Spleen (tissue), 11 donors: ENCODE measurements around the gene RSPRY1. TPM values are rescaled to one million over a fixed set of nuclear protein-coding genes. Genes with fewer than 3 reads are reported as not detected.
A peak's percentile ranks its signal among the peaks of the same experiment; 100 is the strongest.

Experiments used
- DNase-seq: peaks from one replicate; pipeline ENCODE4 v3.0.0-alpha.2; 2020
- H3K27ac ChIP-seq, 8 donors: fragments of 200-600 bp; sonication (generic) in 7 of 8; 1 replicate in 4 of 8; 2 replicates in 4 of 8; pipeline versions ENCODE4 v1.5.0 to v1.8.0; 2016 to 2021; ENCODE audit warnings: inconsistent platforms in 4 of 8, mild to moderate bottlenecking in 4 of 8, moderate library complexity in 1 of 8
- H3K27me3 ChIP-seq, 7 donors: fragments of 200-600 bp; sonication (generic) in 6 of 7; replicated peaks in 1 of 7; 1 replicate in 4 of 7; 2 replicates in 3 of 7; pipeline versions ENCODE4 v1.5.0 to v1.8.0; 2016 to 2021; ENCODE audit warnings: inconsistent platforms in 3 of 7, mild to moderate bottlenecking in 1 of 7
- H3K36me3 ChIP-seq, 6 donors: fragments of 200-600 bp; sonication (generic) in 5 of 6; 1 replicate in 4 of 6; 2 replicates in 2 of 6; pipeline versions ENCODE4 v1.5.0 to v1.8.0; 2016 to 2021; ENCODE audit warnings: inconsistent platforms in 2 of 6
- H3K4me1 ChIP-seq, 6 donors: fragments of 200-600 bp; sonication (generic) in 5 of 6; 1 replicate in 3 of 6; 2 replicates in 3 of 6; pipeline versions ENCODE4 v1.5.0 to v1.8.0; 2016 to 2021; ENCODE audit warnings: inconsistent platforms in 3 of 6
- H3K4me3 ChIP-seq, 8 donors: fragments of 200-600 bp; sonication (generic) in 7 of 8; 1 replicate in 4 of 8; 2 replicates in 4 of 8; pipeline versions ENCODE4 v1.5.0 to v1.8.0; 2016 to 2021; ENCODE audit warnings: inconsistent platforms in 4 of 8, mild to moderate bottlenecking in 4 of 8, moderate library complexity in 2 of 8
- H3K9me3 ChIP-seq, 8 donors: fragments of 200-600 bp; sonication (generic) in 7 of 8; 1 replicate in 4 of 8; 2 replicates in 4 of 8; pipeline versions ENCODE4 v1.5.0 to v1.8.0; 2016 to 2021; ENCODE audit warnings: inconsistent platforms in 4 of 8
- POLR2A ChIP-seq, 3 donors: fragments of 450-650 bp; IDR thresholded peaks; one replicate each; pipeline ENCODE4 v1.5.1; 2017; ENCODE audit warnings: antibody characterized with exemption in 3 of 3, mild to moderate bottlenecking in 1 of 3
- POLR2AphosphoS5 ChIP-seq, 3 donors: sonication (generic); formaldehyde crosslinking; IDR thresholded peaks; one replicate each; pipeline ENCODE4 v1.5.1; 2017; ENCODE audit warnings: antibody characterized with exemption in 3 of 3
- WGBS, 5 donors: extraction: QIAGEN DNeasy Blood & Tissue Kit in 3 of 5; methylation state at CpG; one replicate each; pipeline versions ENCODE4 v1.1.5 to v1.1.7; 2013 to 2018; 5-methylcytosine and 5-hydroxymethylcytosine counted together
- intact Hi-C: fragments of 100-400 bp; cut with DNase I; formaldehyde crosslinking; loops from one replicate; pipeline ENCODE4 v1.15.0; 2023; ENCODE audit warnings: low total_unique reads
- polyA plus RNA-seq, 3 donors: library from polyadenylated mRNA; stranded (reverse); fragments of 200-250 nt; gene quantifications; one replicate each; pipeline ENCODE4 v1.2.1, GENCODE V29; 2013
- total RNA-seq, 7 donors: library from RNA; depleted of rRNA in 3 of 7; stranded (reverse); fragments of >200 nt in 3 of 7; fragmentation: NEBNext Ultra II Directional in 4 of 7; extraction: Animal tissue kit (Norgen Biotek cat#: 25700) in 4 of 7; gene quantifications; one replicate each; pipeline versions ENCODE4 v1.1.0 to v1.2.1, GENCODE V29; 2016 to 2021
- TF ChIP-seq, protein P1 (sequence below), 11 experiments: fragments of 200-600 bp in 7 of 11; fragments of 450-650 bp in 4 of 11; sonication (generic) in 4 of 11; IDR thresholded peaks in 8 of 11; conservative IDR thresholded peaks in 3 of 11; 1 replicate in 7 of 11; 2 replicates in 4 of 11; pipeline versions ENCODE4 v1.4.0 to v1.8.0; 2016 to 2021; ENCODE audit warnings: antibody characterized with exemption in 11 of 11, inconsistent platforms in 4 of 11, mild to moderate bottlenecking in 1 of 11
- donor health status: healthy with polysubstance abuse.
- donor health status: DM: no; HTN: no; CAD: no; lungs with moderate emphysema.
- donor health status: DM: no; HTN: no; CAD: no.
- donor health status: Bipolar disorder and iron deficiency.
- donor health status: healthy.
- donor health status: DM: no; HTN: no; CAD: no.
- donor health status: DM: yes; HTN: yes; CAD: no.

RSPRY1 gene
- total and polyA plus RNA-seq, 10 donors: 7.3 to 38.8 (median 29.4) TPM

DNA sequence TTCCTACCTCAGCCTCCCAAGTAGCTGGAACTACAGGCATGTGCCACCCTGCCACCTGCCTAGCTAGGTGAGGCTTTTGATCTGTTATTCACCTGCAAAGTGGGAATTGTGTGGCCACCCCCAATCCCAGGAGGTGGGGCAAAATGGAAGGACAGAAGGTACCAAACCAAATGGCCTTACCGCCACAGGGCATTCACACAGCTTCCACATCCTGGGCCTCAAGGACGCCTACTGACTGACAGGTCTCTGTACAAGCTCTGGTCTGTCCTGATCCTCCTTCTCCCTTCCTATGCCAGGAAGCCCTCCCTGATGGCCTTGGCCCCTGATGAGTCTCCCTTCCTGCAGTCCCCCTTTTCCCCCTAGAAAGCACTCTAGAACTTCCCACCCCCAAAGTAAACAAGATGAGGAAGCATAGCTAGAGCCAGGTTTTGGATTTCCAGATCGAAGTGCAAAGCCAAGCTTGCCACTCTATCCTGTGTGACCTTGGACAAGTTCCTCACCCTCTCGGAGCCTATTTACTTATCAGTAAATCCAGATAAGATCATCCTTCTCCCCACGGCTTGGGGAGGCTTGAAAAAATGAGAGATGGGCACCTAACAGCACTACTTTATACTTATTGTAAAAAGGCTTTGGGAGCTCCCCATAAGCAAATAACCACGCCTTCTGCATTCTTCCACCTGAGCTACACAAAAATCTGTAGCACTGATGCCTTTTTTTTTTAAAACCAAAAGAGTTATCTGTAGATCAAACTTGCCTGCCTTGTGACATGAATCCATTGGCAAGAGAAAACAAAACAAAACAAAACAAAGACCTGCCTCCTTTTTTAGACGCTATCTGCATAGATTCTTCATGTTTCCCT lies 93.9 kb downstream of the RSPRY1 start:
- H3K27ac ChIP-seq: peak overlapping the region; percentile 35 to 79 (median 62)
- H3K4me3 ChIP-seq: no peak overlapping the region
- DNase-seq: no peak
- peaks cover 9 to 87% (median 43%) of the 10 kb centered on the region in 6 donors for H3K4me1 ChIP-seq
- no peaks in the 10 kb centered on the region for H3K9me3 ChIP-seq
- H3K36me3 ChIP-seq: no peaks in the 10 kb centered on the region
- intact Hi-C loops: no loop called here
- 52 to 71% (median 56%) methylated on average over 7 of the region's 7 CpGs for WGBS, 5 donors
- TF ChIP-seq POLR2AphosphoS5 (IDR thresholded peaks at IDR 0.05): peak in 2 of 3 donors; percentile 58 to 60
- TF ChIP-seq, protein P1, sequence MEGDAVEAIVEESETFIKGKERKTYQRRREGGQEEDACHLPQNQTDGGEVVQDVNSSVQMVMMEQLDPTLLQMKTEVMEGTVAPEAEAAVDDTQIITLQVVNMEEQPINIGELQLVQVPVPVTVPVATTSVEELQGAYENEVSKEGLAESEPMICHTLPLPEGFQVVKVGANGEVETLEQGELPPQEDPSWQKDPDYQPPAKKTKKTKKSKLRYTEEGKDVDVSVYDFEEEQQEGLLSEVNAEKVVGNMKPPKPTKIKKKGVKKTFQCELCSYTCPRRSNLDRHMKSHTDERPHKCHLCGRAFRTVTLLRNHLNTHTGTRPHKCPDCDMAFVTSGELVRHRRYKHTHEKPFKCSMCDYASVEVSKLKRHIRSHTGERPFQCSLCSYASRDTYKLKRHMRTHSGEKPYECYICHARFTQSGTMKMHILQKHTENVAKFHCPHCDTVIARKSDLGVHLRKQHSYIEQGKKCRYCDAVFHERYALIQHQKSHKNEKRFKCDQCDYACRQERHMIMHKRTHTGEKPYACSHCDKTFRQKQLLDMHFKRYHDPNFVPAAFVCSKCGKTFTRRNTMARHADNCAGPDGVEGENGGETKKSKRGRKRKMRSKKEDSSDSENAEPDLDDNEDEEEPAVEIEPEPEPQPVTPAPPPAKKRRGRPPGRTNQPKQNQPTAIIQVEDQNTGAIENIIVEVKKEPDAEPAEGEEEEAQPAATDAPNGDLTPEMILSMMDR (IDR thresholded peaks at IDR 0.05 in 8 of 11, conservative IDR thresholded peaks at IDR 0.05 in 3 of 11): no peak
- peaks cover 0 to 35% (median 20%) of the 10 kb centered on the region in 7 donors for H3K27me3 ChIP-seq

DNA sequence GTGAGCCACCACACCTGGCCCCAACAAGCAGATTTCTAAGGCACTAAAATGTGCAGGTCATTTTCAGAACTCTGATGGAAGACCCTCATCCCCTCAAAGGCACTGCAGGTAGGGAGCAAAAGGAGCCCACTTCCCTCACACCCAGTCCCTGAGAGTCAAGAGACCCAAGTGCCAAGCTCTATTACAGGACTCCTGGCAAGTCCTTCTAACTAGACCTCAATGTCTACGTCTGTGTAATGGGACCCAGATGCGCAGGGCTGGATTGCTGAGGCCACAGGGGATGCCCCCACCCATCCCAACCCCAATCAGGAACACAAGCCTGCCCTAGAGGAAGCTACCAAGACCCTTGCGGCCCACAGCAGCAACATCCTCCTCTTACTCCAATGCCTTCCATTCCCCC lies 95.7 kb downstream of the RSPRY1 start:
- Histone ChIP-seq H3K27ac (peak overlapping the region in 3 of 8 donors; percentile 14 to 72 (median 65)), H3K4me1 (peaks cover 9 to 75% (median 38%) of the 10 kb centered on the region in 6 donors), H3K4me3 (no peak overlapping the region), H3K36me3 (no peaks in the 10 kb centered on the region), H3K27me3 (peaks cover 0 to 42% (median 20%) of the 10 kb centered on the region in 7 donors), H3K9me3 (no peaks in the 10 kb centered on the region)
- WGBS, 5 donors: 90 to 97% (median 92%) methylated on average over 3 of the region's 3 CpGs
- DNase-seq: no peak
- TF ChIP-seq POLR2AphosphoS5 (IDR thresholded peaks at IDR 0.05) (no peak), POLR2A (IDR thresholded peaks at IDR 0.05) (no peak)
- TF ChIP-seq, protein P1 (IDR thresholded peaks at IDR 0.05 in 8 of 11, conservative IDR thresholded peaks at IDR 0.05 in 3 of 11): no peak
- intact Hi-C loops: no loop called here

DNA sequence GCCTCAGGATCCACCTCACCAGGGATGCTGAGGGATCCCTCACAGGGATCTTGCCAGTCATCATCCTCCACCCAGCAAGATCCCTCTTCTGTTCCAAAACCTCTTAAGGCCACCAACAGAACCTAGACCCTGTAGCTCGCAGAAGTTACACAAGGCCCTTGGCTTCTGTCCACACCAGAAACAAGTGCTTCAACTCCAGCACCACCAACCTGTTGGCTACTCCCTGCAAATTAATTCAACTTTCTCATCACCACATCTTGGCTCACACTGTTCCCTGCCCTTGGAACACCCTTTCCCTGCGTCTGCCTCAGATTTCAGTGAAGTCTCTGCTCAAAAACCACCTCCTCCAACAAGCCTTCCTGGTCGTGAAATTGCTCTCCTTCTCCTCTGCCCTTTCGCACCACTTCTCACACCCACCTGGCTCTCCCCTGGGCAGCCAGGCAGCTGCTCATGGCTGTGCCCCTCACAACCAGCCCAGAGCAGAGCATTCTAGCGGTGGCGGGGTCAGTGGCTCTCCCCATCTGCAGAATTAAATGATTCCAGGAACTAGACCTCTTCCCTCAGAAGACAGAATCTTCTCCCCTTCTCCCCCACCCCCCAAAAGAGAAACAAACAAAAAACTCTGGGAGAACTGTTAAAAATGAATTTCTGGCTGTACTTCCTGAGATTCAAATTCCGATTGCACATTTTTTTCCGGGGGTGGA lies 96.5 kb downstream of the RSPRY1 start:
- peak overlapping the region in 5 of 8 donors; percentile 59 to 74 (median 69) for H3K4me3 ChIP-seq
- H3K36me3 ChIP-seq: no peaks in the 10 kb centered on the region
- H3K4me1 ChIP-seq: peaks cover 6 to 66% (median 30%) of the 10 kb centered on the region in 6 donors
- no peaks in the 10 kb centered on the region for H3K9me3 ChIP-seq
- TF ChIP-seq POLR2A (IDR thresholded peaks at IDR 0.05) (no peak), POLR2AphosphoS5 (IDR thresholded peaks at IDR 0.05) (no peak)
- TF ChIP-seq, protein P1 (IDR thresholded peaks at IDR 0.05 in 8 of 11, conservative IDR thresholded peaks at IDR 0.05 in 3 of 11): no peak
- peak overlapping the region in 7 of 8 donors; percentile 22 to 71 (median 64) for H3K27ac ChIP-seq
- WGBS, 5 donors: 65 to 83% (median 69%) methylated on average over 8 of the region's 8 CpGs
- intact Hi-C loops: no loop called here
- H3K27me3 ChIP-seq: peaks cover 0 to 42% (median 20%) of the 10 kb centered on the region in 7 donors
- no peak for DNase-seq
